Amniotic epithelial cell (primary cell): ENCODE results near the gene QSOX2.

Experiments
- DNase-seq: peaks from one replicate; pipeline ENCODE4 v3.0.0-alpha.2; 2010; ENCODE audit warnings: low read depth

The QSOX2 gene

GRCh38 chr9:136251264-136252115 lies 5.9 kb upstream of the QSOX2 start:
- DNase-seq = no peak

GRCh38 chr9:136250676-136251075 lies 5.1 kb upstream of the QSOX2 start:
- DNase-seq = no peak

GRCh38 chr9:136249877-136250559 lies 4.4 kb upstream of the QSOX2 start:
- DNase-seq = no peak

- no peak for DNase-seq
Observed at GRCh38 chr9:136248951-136249876, 3.6 kb upstream of the QSOX2 start.

GRCh38 chr9:136247947-136248637 lies 2.5 kb upstream of the QSOX2 start:
- no peak for DNase-seq

GRCh38 chr9:136247551-136247916 lies 1.9 kb upstream of the QSOX2 start:
- no peak for DNase-seq

- no peak for DNase-seq
Observed at GRCh38 chr9:136246849-136247550, 1.4 kb upstream of the QSOX2 start.

GRCh38 chr9:136244969-136245218 lies 718 bp downstream of the QSOX2 start:
- no peak for DNase-seq

- DNase-seq = no peak
Observed at GRCh38 chr9:136244122-136244968, 1.3 kb downstream of the QSOX2 start.

- no peak for DNase-seq
Observed at GRCh38 chr9:136243631-136244030, 2.0 kb downstream of the QSOX2 start.

- no peak for DNase-seq
Observed at GRCh38 chr9:136242918-136243525, 2.6 kb downstream of the QSOX2 start.

- no peak for DNase-seq
Observed at GRCh38 chr9:136242248-136242647, 3.4 kb downstream of the QSOX2 start.

- no peak for DNase-seq
Observed at GRCh38 chr9:136241542-136241941, 4.1 kb downstream of the QSOX2 start.

- no peak for DNase-seq
Observed at GRCh38 chr9:136240941-136241340, 4.7 kb downstream of the QSOX2 start.

- DNase-seq = no peak
Observed at GRCh38 chr9:136239983-136240330, 5.7 kb downstream of the QSOX2 start.

GRCh38 chr9:136239135-136239982 lies 6.3 kb downstream of the QSOX2 start:
- DNase-seq = no peak

- DNase-seq = no peak
Observed at GRCh38 chr9:136238342-136238732, 7.3 kb downstream of the QSOX2 start.

GRCh38 chr9:136237486-136238341 lies 7.9 kb downstream of the QSOX2 start:
- no peak for DNase-seq
